H9 (cell line): ENCODE measurements around the gene SLC51A. TPM values are rescaled to one million over a fixed set of nuclear protein-coding genes. Genes with fewer than 3 reads are reported as not detected.

Experiments
- DNase-seq: peaks from one replicate; pipeline ENCODE4 v3.0.0-alpha.2; 2017
- H2AFZ ChIP-seq: one replicate; pipeline ENCODE4 v1.6.1; 2013; ENCODE audit warnings: mild to moderate bottlenecking, low read length, control low read depth, moderate library complexity
- H2AK5ac ChIP-seq: 2 replicates; pipeline ENCODE4 v1.6.1; 2013; ENCODE audit warnings: low read length, control low read depth, mixed read lengths; ENCODE audit not compliant: insufficient read length
- H2BK120ac ChIP-seq: one replicate; pipeline ENCODE4 v1.6.1; 2013; ENCODE audit warnings: low read depth, mild to moderate bottlenecking, low read length, control low read depth, inconsistent platforms; ENCODE audit not compliant: poor library complexity, severe bottlenecking
- H2BK12ac ChIP-seq: 2 replicates; pipeline ENCODE4 v1.6.1; 2013; ENCODE audit warnings: low read length, control low read depth, mixed read lengths, low read depth; ENCODE audit not compliant: insufficient read length
- H2BK15ac ChIP-seq: 2 replicates; pipeline ENCODE4 v1.6.1; 2013; ENCODE audit warnings: low read depth, low read length, control low read depth
- H2BK20ac ChIP-seq: one replicate; pipeline ENCODE4 v1.6.1; 2013; ENCODE audit warnings: low read depth, mild to moderate bottlenecking, low read length, control low read depth, inconsistent platforms; ENCODE audit not compliant: poor library complexity, severe bottlenecking
- H2BK5ac ChIP-seq: 2 replicates; pipeline ENCODE4 v1.6.1; 2013; ENCODE audit warnings: low read length, control low read depth, mixed read lengths; ENCODE audit not compliant: insufficient read length
- H3K14ac ChIP-seq: 2 replicates; pipeline ENCODE4 v1.6.1; 2013; ENCODE audit warnings: low read length, control low read depth; ENCODE audit not compliant: insufficient read depth
- H3K18ac ChIP-seq: 2 replicates; pipeline ENCODE4 v1.6.1; 2013; ENCODE audit warnings: low read depth, mild to moderate bottlenecking, mixed read lengths, low read length, control low read depth; ENCODE audit not compliant: insufficient read length
- H3K23ac ChIP-seq: 2 replicates; pipeline ENCODE4 v1.6.1; 2013; ENCODE audit warnings: low read length, control low read depth, mixed read lengths, low read depth; ENCODE audit not compliant: insufficient read length
- H3K23me2 ChIP-seq: 2 replicates; pipeline ENCODE4 v1.6.1; 2013; ENCODE audit warnings: low read depth, mild to moderate bottlenecking, mixed read lengths, low read length, control low read depth; ENCODE audit not compliant: insufficient read length, poor library complexity, severe bottlenecking
- H3K27ac ChIP-seq: 2 replicates; pipeline ENCODE4 v1.5.1; 2013; ENCODE audit warnings: low read length, control low read depth, mixed read lengths, low read depth; ENCODE audit not compliant: insufficient read length
- H3K27me3 ChIP-seq: 2 replicates; pipeline ENCODE4 v1.6.1; 2013; ENCODE audit warnings: low read length, control low read depth, inconsistent platforms; ENCODE audit not compliant: insufficient read depth
- H3K4ac ChIP-seq: 2 replicates; pipeline ENCODE4 v1.6.1; 2013; ENCODE audit warnings: low read depth, mild to moderate bottlenecking, control low read depth, inconsistent platforms, low read length, moderate library complexity
- H3K4me1 ChIP-seq: 2 replicates; pipeline ENCODE4 v1.6.1; 2013; ENCODE audit warnings: low read length, control low read depth, inconsistent platforms; ENCODE audit not compliant: insufficient read depth
- H3K4me2 ChIP-seq: 2 replicates; pipeline ENCODE4 v1.6.1; 2013; ENCODE audit warnings: low read length, control low read depth, mixed read lengths; ENCODE audit not compliant: insufficient read length, insufficient read depth
- H3K56ac ChIP-seq: 2 replicates; pipeline ENCODE4 v1.6.1; 2013; ENCODE audit warnings: low read depth, mild to moderate bottlenecking, mixed read lengths, low read length, control low read depth; ENCODE audit not compliant: insufficient read length
- H3K79me1 ChIP-seq: 2 replicates; pipeline ENCODE4 v1.6.1; 2013; ENCODE audit warnings: low read depth, mild to moderate bottlenecking, moderate library complexity, low read length, control low read depth, inconsistent platforms; ENCODE audit not compliant: insufficient read depth, poor library complexity, severe bottlenecking
- H3K79me2 ChIP-seq: 2 replicates; pipeline ENCODE4 v1.6.1; 2013; ENCODE audit warnings: low read length, control low read depth, inconsistent platforms; ENCODE audit not compliant: insufficient read depth
- H3K9ac ChIP-seq: 2 replicates; pipeline ENCODE4 v1.6.1; 2013; ENCODE audit warnings: low read length, control low read depth, mixed read lengths; ENCODE audit not compliant: insufficient read length; ENCODE audit errors: extremely low read depth
- H3K9me3 ChIP-seq: one replicate; pipeline ENCODE4 v1.6.1; 2013; ENCODE audit warnings: low read depth, low read length, inconsistent platforms; ENCODE audit not compliant: control insufficient read depth
- H3T11ph ChIP-seq: one replicate; pipeline ENCODE4 v1.6.1; 2013; ENCODE audit warnings: mild to moderate bottlenecking, low read length, control low read depth, inconsistent platforms
- H4K20me1 ChIP-seq: one replicate; pipeline ENCODE4 v1.6.1; 2013; ENCODE audit not compliant: control insufficient read depth, insufficient read length, insufficient read depth
- H4K5ac ChIP-seq: 2 replicates; pipeline ENCODE4 v1.6.1; 2013; ENCODE audit warnings: low read depth, mild to moderate bottlenecking, mixed read lengths, low read length, control low read depth; ENCODE audit not compliant: insufficient read length
- H4K8ac ChIP-seq: replicated peaks from 2 replicates; pipeline ENCODE4 v1.6.1; 2013; ENCODE audit warnings: low read length, control low read depth, mixed read lengths, low read depth; ENCODE audit not compliant: insufficient read length
- H4K91ac ChIP-seq: 2 replicates; pipeline ENCODE4 v1.6.1; 2013; ENCODE audit warnings: low read depth, mild to moderate bottlenecking, moderate library complexity, mixed read lengths, low read length, control low read depth; ENCODE audit not compliant: insufficient read length
- H3K27ac Mint-ChIP-seq, 3 experiments: 2 replicates in 2 of 3; 3 replicates in 1 of 3; pipeline ENCODE4 v1.8.0; 2020 to 2021; ENCODE audit warnings: mixed read lengths in 3 of 3, mild to moderate bottlenecking in 1 of 3, moderate library complexity in 1 of 3
- H3K27me3 Mint-ChIP-seq: 2 replicates; pipeline ENCODE4 v1.8.0; 2021; ENCODE audit warnings: low read depth, mild to moderate bottlenecking, moderate library complexity, mixed read lengths
- H3K36me3 Mint-ChIP-seq, 3 experiments: 2 replicates in 2 of 3; 3 replicates in 1 of 3; pipeline ENCODE4 v1.8.0; 2020 to 2021; ENCODE audit warnings: low read depth in 3 of 3, mixed read lengths in 3 of 3; ENCODE audit not compliant: insufficient read depth in 1 of 3
- H3K4me1 Mint-ChIP-seq, 2 experiments: 2 replicates each; pipeline ENCODE4 v1.8.0; 2020; ENCODE audit warnings: mixed read lengths in 2 of 2
- H3K4me3 Mint-ChIP-seq, 2 experiments: 2 replicates in 1 of 2; 3 replicates in 1 of 2; pipeline ENCODE4 v1.8.0; 2020 to 2021; ENCODE audit warnings: mild to moderate bottlenecking in 2 of 2, mixed read lengths in 2 of 2, moderate library complexity in 1 of 2
- H3K9me3 Mint-ChIP-seq, 2 experiments: 2 replicates in 1 of 2; 3 replicates in 1 of 2; pipeline ENCODE4 v1.8.0; 2020; ENCODE audit warnings: mild to moderate bottlenecking in 2 of 2, mixed read lengths in 2 of 2, moderate library complexity in 1 of 2
- WGBS: extraction: QIAGEN DNeasy Blood & Tissue Kit; methylation state at CpG from one replicate; pipeline ENCODE4 v1.1.7; 2013; ENCODE audit warnings: missing lambda C conversion rate, low lambda C conversion rate, mixed read lengths; ENCODE audit not compliant: insufficient read length; ENCODE audit errors: extremely low coverage; 5-methylcytosine and 5-hydroxymethylcytosine counted together
- total RNA-seq: library from RNA; stranded (reverse); gene quantifications from 2 replicates; pipeline ENCODE4 v1.2.1, GENCODE V29; 2021
- TF ChIP-seq, protein P1 (sequence below): fragments of 200-600 bp; sonication (generic); conservative IDR thresholded peaks from 3 replicates; pipeline ENCODE4 v1.8.0; 2021; ENCODE audit warnings: antibody characterized with exemption, mild to moderate bottlenecking

Gene SLC51A
- total RNA-seq, 1 experiment from 2014 or later, result 5.6 TPM

- H2BK15ac ChIP-seq, result no peak overlapping the region
- H2BK12ac ChIP-seq, result no peak overlapping the region
- H4K20me1 ChIP-seq, result no peaks in the 10 kb centered on the region
- no CpG with 5 or more reads among the region's 19 CpGs for WGBS
- no peak overlapping the region for H4K91ac ChIP-seq
- no peak overlapping the region for H3K4ac ChIP-seq
- H3K56ac ChIP-seq, result no peak overlapping the region
- Mint-ChIP-seq H3K27ac (peak overlapping the region in 1 of 3 experiments; percentile 68; a peak in 1 of 7 replicates), H3K4me1 (peaks cover 31 to 32% of the 10 kb centered on the region in 2 experiments), H3K27me3 (peaks cover 1% of the 10 kb centered on the region), H3K4me3 (no peak overlapping the region), H3K36me3 (peaks cover 0 to 2% (median 0%) of the 10 kb centered on the region in 3 experiments; a peak in 3 of 7 replicates), H3K9me3 (no peaks in the 10 kb centered on the region)
- no peaks in the 10 kb centered on the region for H3K9me3 ChIP-seq
- no peak overlapping the region for H2AK5ac ChIP-seq
- no peak overlapping the region for H3K23ac ChIP-seq
- no peaks in the 10 kb centered on the region for H3K23me2 ChIP-seq
- no peak for DNase-seq
- H3T11ph ChIP-seq, result no peak overlapping the region
- no peak overlapping the region for H2AFZ ChIP-seq
- TF ChIP-seq, protein P1, sequence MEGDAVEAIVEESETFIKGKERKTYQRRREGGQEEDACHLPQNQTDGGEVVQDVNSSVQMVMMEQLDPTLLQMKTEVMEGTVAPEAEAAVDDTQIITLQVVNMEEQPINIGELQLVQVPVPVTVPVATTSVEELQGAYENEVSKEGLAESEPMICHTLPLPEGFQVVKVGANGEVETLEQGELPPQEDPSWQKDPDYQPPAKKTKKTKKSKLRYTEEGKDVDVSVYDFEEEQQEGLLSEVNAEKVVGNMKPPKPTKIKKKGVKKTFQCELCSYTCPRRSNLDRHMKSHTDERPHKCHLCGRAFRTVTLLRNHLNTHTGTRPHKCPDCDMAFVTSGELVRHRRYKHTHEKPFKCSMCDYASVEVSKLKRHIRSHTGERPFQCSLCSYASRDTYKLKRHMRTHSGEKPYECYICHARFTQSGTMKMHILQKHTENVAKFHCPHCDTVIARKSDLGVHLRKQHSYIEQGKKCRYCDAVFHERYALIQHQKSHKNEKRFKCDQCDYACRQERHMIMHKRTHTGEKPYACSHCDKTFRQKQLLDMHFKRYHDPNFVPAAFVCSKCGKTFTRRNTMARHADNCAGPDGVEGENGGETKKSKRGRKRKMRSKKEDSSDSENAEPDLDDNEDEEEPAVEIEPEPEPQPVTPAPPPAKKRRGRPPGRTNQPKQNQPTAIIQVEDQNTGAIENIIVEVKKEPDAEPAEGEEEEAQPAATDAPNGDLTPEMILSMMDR, result no peak
- no peaks in the 10 kb centered on the region for H3K79me1 ChIP-seq
- no peaks in the 10 kb centered on the region for H3K79me2 ChIP-seq
- H3K27ac ChIP-seq, result no peak overlapping the region
- no peak overlapping the region for H2BK5ac ChIP-seq
- H3K14ac ChIP-seq, result no peak overlapping the region
- H3K9ac ChIP-seq, result no peak overlapping the region
- no peaks in the 10 kb centered on the region for H3K27me3 ChIP-seq
- H3K4me1 ChIP-seq, result 0 out of 2 replicates have a peak, but pooled peaks cover 2% of the 10 kb centered on the region
- H3K4me2 ChIP-seq, result no peak overlapping the region
- no peak overlapping the region for H2BK120ac ChIP-seq
- H4K5ac ChIP-seq, result no peak overlapping the region
- H3K18ac ChIP-seq, result no peak overlapping the region
- no peak overlapping the region for H2BK20ac ChIP-seq
- no peak overlapping the region for H4K8ac ChIP-seq
These were observed 3.0 kb downstream of the SLC51A start for GRCh38 chr3:196219194-196219969.
